ENCODE results near the gene FAAP20.

The FAAP20 gene

GRCh38 chr1:2229911-2230731, 35.5 kb upstream of the FAAP20 start:
- no peak for DNase-seq

- DNase-seq, result peak; percentile 77 to 86 (median 78)
Measured at GRCh38 chr1:2229037-2229864, 34.7 kb upstream of the FAAP20 start.

GRCh38 chr1:2228694-2229036, 34.1 kb upstream of the FAAP20 start:
- DNase-seq, result peak in 2 of 3 donors; percentile 24 to 43

GRCh38 chr1:2228157-2228594, 33.6 kb upstream of the FAAP20 start, which contains the start of gene SKI:
SKI (plus strand) TSS chr1:2228319; CDS start chr1:2228767, 448 bp downstream.
- DNase-seq, result no peak

DNA sequence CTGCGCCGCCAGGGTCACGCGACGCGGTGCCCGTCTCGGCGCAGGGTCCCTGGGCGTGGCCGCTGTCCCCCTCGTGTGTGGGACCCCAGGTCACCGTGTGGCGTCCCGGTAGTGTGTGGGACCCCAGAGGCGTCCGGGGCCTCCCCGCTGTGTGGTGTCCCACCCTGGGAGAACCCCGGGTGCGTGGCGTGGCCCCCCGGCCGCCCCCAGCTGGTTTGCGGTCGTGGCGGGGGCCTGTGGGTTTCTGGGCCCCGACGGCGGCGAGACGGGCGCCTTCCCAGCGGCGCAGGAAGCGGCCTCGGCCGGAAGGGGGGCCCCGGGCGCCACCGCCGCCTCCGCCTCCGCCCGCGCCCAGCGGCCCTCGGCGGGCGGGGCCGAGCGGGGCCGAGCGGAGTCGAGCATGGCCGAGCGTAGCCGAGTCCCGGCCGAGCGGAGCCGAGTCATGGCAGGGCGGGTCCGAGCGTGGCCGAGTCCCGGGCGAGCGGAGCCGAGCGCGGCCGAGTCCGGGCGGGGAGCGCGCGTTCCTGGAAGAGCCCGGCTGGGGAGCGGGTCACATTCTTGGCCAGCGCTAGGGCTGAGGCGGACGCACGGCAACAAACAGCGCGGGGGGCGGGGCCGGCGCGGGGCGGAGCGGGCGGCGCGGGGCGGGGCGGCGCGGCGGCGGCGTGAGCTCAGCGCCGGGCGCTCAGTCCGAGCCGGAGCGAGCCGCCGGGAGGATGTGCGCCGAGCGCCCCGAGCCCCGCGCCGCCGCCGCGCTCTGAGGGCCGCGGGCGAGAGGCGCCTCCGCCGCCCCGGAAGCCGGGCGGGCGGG, 33.0 kb upstream of the FAAP20 start:
- peak; percentile 99 to 100 (median 99) for DNase-seq

- peak in 2 of 3 donors; percentile 22 to 54 for DNase-seq
Measured at GRCh38 chr1:2226525-2227345, 32.2 kb upstream of the FAAP20 start.

- DNase-seq, result no peak
Measured at GRCh38 chr1:2224631-2225428, 30.3 kb upstream of the FAAP20 start.

GRCh38 chr1:2224170-2224584, 29.6 kb upstream of the FAAP20 start:
- DNase-seq, result peak; percentile 47 to 64 (median 56)

GRCh38 chr1:2221271-2221670, 26.7 kb upstream of the FAAP20 start:
- DNase-seq, result no peak

DNA sequence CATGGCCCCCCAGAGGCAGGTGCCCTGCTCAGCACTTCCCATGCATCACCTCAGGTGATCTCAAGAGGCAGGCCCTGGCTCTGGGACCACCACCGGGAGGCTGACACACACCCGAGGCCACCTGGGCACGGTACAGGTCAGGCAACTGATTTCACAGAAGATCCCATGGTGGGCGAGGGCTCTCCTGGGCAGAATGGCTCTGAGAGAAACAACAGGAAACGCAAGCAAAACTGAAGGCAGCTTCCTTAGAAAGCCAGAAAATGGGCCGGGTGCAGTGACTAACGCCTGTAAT, 22.1 kb upstream of the FAAP20 start:
- no peak for DNase-seq

GRCh38 chr1:2215909-2216766, 21.6 kb upstream of the FAAP20 start:
- no peak for DNase-seq

DNA sequence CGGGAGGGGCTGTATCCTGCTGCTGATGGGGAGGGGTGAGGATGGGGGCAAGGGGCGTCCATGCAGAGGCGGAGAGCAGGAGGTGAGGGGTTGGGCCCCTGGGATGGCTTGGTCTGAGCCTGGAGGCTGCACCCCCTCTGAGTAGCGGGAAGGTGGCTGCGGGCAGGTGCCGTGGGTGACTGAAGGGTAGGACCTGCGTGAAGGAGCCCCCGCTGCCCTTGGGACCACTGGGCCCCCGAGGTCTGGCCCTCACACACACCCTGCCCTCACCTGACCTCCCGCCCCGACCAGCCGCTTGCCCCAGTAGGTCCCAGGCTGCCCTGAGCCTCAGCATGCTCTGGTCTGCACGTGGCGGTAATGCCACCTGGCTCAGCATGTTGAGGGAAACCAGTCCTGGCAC, 20.8 kb upstream of the FAAP20 start:
- no peak for DNase-seq

- no peak for DNase-seq
Measured at GRCh38 chr1:2214541-2215241, 20.1 kb upstream of the FAAP20 start.

DNA sequence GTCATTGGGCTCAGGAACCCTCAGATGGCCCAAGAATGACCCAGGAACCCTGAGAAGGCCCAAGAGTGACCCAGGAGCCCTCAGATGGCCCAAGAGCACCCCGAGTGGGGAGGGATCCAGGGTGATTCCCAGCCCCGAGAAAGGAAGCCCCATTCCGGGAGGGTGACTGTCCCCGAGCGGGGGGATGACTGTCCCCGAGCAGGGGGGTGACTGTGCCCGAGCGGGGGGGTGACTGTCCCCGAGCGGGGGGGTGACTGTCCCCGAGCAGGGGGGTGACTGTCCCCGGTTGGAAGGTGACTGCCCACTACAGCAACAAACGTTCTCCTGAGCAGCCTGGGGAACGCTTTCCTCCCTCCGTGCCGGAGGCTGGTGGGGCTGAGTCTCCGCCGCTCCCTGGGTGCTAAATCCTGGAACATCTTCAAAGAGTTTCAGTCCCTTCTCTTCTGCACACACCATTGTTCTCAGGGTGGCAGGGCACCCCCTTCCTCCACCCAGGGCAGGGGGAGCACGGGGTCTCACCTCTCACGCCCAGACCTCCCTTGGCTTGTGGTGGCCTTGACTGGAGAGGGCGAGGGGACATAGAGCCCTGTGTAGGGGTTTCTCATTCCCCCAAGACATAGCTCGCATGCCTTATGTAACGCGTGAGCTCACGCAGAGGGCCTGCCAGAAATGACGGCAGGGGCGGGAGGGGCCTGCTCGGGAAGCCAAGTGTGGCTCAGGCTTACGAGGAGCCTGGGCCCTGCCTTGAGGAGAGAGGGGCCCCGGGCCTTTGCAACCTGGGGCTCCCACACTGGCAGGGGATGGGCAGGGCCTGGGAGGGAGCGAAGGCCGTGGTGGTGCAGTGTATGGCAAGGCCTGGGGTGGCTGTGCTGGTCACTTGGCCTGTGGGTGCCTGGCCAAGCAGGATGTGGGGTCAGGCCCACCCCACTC, 19.3 kb upstream of the FAAP20 start:
- DNase-seq, result no peak

DNA sequence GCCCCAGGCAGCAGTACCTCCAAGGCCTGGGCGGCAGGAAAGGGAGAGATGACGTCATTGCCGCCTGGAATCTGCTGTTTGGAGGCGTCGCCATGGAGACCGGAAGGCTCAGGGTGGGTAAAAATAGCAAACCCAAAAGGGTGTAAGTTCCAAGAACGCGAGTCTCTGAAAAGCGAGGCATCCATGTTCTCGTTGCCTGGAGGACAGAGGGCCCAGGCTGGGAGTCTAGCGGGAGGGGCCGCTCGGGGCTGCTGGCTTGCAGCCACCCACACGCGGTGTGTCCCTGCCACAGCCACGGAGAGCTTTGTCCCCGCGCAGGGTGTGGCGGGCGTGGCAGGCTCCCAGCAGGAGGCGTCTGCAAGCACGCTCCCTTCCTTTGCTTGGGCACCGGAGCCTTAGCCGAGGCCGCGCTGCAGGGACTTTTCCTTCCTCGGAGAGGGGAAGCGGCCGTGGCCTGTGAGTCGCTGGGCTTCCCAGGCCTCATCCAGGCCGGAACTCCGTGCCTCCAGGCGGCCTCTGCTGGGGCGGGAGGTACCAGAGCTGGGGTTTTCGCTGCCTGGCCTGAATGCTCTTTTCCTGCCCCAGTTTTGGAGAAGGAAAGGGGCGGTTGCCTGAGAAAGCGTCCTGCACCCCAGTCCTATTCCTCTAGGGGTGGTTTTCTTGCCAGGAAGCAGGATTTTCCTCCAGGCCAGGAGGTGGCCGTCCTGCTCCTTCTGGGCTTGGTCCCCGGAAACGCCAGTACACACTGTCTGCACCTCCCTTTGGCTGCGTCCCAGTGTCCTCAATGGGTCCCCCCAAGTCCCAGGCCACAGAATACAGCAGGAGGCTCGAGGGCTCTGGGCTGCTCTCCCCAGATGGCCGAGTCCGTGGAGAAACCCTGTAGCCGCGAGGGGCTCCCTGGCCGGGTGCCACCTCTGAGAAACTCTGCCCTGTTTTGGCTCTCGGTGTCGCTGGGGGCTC, 18.2 kb upstream of the FAAP20 start:
- DNase-seq, result peak; percentile 96

- DNase-seq, result no peak
Measured at GRCh38 chr1:2212274-2212531, 17.6 kb upstream of the FAAP20 start.

- no peak for DNase-seq
Measured at GRCh38 chr1:2210786-2211185, 16.2 kb upstream of the FAAP20 start.

All from suppressor macrophage treated with lipopolysaccharide for 1 hour (primary cell).